Activated naive CD8-positive, alpha-beta T cell treated with anti-CD3 and anti-CD28 coated beads for 36 hours (primary cell): ENCODE results near the gene HIP1. TPM values are rescaled to one million over a fixed set of nuclear protein-coding genes. Genes with fewer than 3 reads are reported as not detected.
"Not testable (repeated sequence)": the region's sequence is repeated elsewhere in the genome, so short reads cannot be mapped to it uniquely, and the experiment has no call there.

ENCODE experiments used
- DNase-seq: peaks from one replicate; pipeline ENCODE4 v3.0.0; 2021
- H3K27ac Mint-ChIP-seq: one replicate; pipeline ENCODE4 v1.8.0; 2022; ENCODE audit warnings: mild to moderate bottlenecking, moderate library complexity, mixed read lengths
- H3K27me3 Mint-ChIP-seq: one replicate; pipeline ENCODE4 v1.8.0; 2022; ENCODE audit warnings: mild to moderate bottlenecking, mixed read lengths
- H3K36me3 Mint-ChIP-seq: one replicate; pipeline ENCODE4 v1.8.0; 2021; ENCODE audit warnings: mild to moderate bottlenecking, mixed read lengths
- H3K4me1 Mint-ChIP-seq: one replicate; pipeline ENCODE4 v1.8.0; 2021; ENCODE audit warnings: mixed read lengths
- H3K4me3 Mint-ChIP-seq: one replicate; pipeline ENCODE4 v1.8.0; 2022; ENCODE audit warnings: mild to moderate bottlenecking, moderate library complexity, mixed read lengths
- H3K9me3 Mint-ChIP-seq: one replicate; pipeline ENCODE4 v1.8.0; 2022; ENCODE audit warnings: mixed read lengths
- total RNA-seq, 2 experiments: library from RNA; stranded (reverse); gene quantifications; one replicate each; pipeline ENCODE4 v1.2.3, GENCODE V29; 2021

HIP1 gene
- total RNA-seq, 2 experiments from 2014 or later, result 1.4 to 1.9 TPM

- Mint-ChIP-seq H3K27ac (no peak overlapping the region), H3K36me3 (no peaks in the 10 kb centered on the region), H3K4me3 (no peak overlapping the region), H3K4me1 (peaks cover 15% of the 10 kb centered on the region), H3K9me3 (no peaks in the 10 kb centered on the region), H3K27me3 (no peaks in the 10 kb centered on the region)
- DNase-seq, result no peak
Measured at GRCh38 chr7:75729851-75730274, 8.9 kb downstream of the HIP1 start.

DNA sequence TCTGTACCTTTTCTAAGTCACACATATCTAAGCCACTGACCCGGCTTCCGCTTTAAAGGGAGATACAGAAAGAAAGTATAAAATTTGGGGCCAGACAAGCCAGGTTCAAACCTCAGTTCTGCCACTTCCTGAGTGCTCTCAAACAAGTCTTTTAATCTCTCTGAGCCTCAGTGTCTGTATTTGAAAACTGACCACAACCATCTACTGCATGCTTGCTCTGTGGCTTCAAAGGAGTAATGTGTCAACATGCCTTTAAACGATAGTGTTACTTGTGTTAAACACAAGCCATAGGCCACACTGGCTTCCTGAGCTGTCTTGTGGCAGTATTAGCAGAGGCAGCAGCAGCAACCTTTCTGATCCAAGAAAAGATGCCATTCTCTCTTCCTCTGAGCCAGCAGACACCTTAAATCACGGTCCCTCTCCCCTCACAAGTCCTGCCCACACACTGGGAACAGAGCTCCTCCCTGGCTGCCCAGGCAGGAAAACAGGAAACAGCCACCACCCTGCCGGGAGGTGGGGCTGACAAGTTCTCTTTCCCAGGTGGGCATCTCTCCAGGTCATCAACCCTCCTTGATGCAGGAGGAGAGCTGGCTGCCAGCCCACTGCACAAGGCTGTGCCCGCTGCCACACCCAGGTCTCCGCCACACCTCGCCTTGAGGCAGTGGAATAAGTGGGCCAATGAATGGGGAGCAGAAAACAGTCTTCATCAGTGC, 10.7 kb downstream of the HIP1 start:
- peak overlapping the region; percentile 66 for H3K27ac Mint-ChIP-seq
- no peaks in the 10 kb centered on the region for H3K36me3 Mint-ChIP-seq
- H3K4me3 Mint-ChIP-seq, result no peak overlapping the region
- H3K27me3 Mint-ChIP-seq, result no peaks in the 10 kb centered on the region
- H3K9me3 Mint-ChIP-seq, result no peaks in the 10 kb centered on the region
- peak; percentile 8 for DNase-seq
- peaks cover 15% of the 10 kb centered on the region for H3K4me1 Mint-ChIP-seq

- peaks cover 15% of the 10 kb centered on the region for H3K4me1 Mint-ChIP-seq
- not testable (repeated sequence) for H3K27ac Mint-ChIP-seq, DNase-seq, H3K9me3 Mint-ChIP-seq, H3K36me3 Mint-ChIP-seq, H3K4me3 Mint-ChIP-seq, H3K27me3 Mint-ChIP-seq
Measured at GRCh38 chr7:75727351-75727750, 11.4 kb downstream of the HIP1 start.

DNA sequence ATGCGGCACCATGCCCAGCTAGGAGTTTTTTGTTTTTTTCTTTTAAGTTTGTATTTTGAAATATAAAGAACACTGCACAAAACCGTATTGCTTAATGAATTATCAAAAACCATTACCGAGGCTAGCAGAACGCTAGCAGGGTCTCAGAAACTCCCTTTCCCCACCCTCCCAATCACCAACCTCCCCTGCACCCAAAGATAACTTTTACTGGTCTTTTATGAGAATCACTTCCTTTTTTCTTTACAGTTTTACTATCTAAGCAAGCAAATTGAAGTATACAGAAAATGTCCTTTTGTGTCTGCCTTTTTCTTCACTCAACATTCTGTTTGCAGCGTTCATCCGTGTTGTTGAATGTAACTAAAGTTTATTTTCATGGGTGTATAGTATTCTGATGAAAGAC, 13.4 kb downstream of the HIP1 start:
- DNase-seq, result no peak
- Mint-ChIP-seq H3K27me3 (no peaks in the 10 kb centered on the region), H3K36me3 (no peaks in the 10 kb centered on the region), H3K9me3 (no peaks in the 10 kb centered on the region), H3K27ac (no peak overlapping the region), H3K4me1 (peaks cover 15% of the 10 kb centered on the region), H3K4me3 (no peak overlapping the region)

GRCh38 chr7:75723444-75723843, 15.3 kb downstream of the HIP1 start:
- Mint-ChIP-seq H3K9me3 (no peaks in the 10 kb centered on the region), H3K4me3 (no peak overlapping the region)

DNA sequence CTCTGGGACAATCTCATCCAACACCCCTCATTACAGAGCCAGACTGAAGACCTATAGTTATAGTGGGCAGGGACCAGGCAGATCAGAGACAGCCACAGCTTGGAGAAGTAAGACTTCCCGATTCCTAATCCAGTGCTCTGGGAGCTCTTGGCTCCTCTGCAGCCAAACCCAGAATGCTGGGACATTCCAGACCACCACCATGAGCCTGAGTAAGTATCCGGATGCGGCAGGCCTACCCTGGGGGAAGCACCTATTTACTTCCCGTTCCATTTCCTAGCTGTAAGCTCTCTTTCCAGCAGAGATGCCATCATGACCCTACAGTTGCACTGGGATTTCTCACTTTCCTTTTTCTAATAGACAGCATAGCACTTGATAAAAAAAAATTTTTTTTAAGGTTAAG, 16.4 kb downstream of the HIP1 start:
- no peaks in the 10 kb centered on the region for H3K36me3 Mint-ChIP-seq
- DNase-seq, result no peak
- no peaks in the 10 kb centered on the region for H3K9me3 Mint-ChIP-seq
- no peaks in the 10 kb centered on the region for H3K4me1 Mint-ChIP-seq
- H3K27me3 Mint-ChIP-seq, result no peaks in the 10 kb centered on the region
- H3K4me3 Mint-ChIP-seq, result no peak overlapping the region
- H3K27ac Mint-ChIP-seq, result no peak overlapping the region

More at GRCh38 chr7:75723444-75723843, 15.3 kb downstream of the HIP1 start:
- Mint-ChIP-seq H3K27ac (no peak overlapping the region), H3K27me3 (no peaks in the 10 kb centered on the region), H3K36me3 (no peaks in the 10 kb centered on the region), H3K4me1 (peaks cover 8% of the 10 kb centered on the region)
- DNase-seq, result no peak

- not testable (repeated sequence) for H3K36me3 Mint-ChIP-seq, H3K4me3 Mint-ChIP-seq, H3K9me3 Mint-ChIP-seq, H3K27me3 Mint-ChIP-seq, H3K4me1 Mint-ChIP-seq, DNase-seq, H3K27ac Mint-ChIP-seq
Measured at GRCh38 chr7:75721922-75722321, 16.8 kb downstream of the HIP1 start.

DNA sequence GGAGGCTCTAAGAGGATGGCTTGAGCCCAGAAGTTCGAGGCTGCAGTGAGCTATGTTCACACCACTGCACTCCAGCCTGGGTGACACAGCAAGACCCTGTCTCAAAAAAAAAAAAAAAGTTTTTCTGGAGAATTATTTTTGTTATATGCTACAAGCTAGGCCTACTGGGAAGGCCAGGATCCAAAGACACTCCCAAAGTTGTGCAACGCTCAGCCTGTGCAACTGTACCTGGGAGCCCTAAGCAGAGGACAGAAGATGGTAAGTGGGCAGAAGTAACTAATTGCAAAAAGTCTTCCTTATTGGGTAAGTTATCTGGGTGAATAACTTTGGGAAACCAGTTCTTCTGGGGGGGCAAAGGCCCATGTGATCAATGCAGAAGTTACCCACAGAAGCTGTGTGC, 17.3 kb downstream of the HIP1 start:
- DNase-seq, result no peak
- Mint-ChIP-seq H3K27ac (no peak overlapping the region), H3K9me3 (no peaks in the 10 kb centered on the region), H3K36me3 (no peaks in the 10 kb centered on the region), H3K4me1 (no peaks in the 10 kb centered on the region), H3K27me3 (no peaks in the 10 kb centered on the region), H3K4me3 (no peak overlapping the region)

DNA sequence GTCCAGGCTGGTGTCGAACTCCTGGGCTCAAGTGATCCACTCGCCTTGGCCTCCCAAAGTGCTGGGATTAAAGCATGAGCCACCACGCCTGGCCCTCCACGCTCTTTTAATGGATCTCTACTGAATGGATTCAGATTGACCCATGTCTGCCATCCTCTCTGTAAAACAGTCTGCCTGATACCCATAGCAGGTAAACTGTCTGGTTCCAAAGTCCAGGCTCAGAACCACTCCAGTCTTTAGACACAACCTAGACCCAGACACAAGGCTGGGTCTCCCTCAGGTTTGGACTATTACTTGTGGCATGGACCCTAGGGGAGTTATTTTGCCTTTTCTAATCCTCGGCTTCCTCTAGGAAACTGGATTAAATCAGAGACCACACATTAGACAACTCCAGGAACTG, 19.1 kb downstream of the HIP1 start:
- no peak for DNase-seq
- H3K4me3 Mint-ChIP-seq, result no peak overlapping the region
- H3K36me3 Mint-ChIP-seq, result no peaks in the 10 kb centered on the region
- no peaks in the 10 kb centered on the region for H3K4me1 Mint-ChIP-seq
- no peak overlapping the region for H3K27ac Mint-ChIP-seq
- no peaks in the 10 kb centered on the region for H3K9me3 Mint-ChIP-seq
- no peaks in the 10 kb centered on the region for H3K27me3 Mint-ChIP-seq

DNA sequence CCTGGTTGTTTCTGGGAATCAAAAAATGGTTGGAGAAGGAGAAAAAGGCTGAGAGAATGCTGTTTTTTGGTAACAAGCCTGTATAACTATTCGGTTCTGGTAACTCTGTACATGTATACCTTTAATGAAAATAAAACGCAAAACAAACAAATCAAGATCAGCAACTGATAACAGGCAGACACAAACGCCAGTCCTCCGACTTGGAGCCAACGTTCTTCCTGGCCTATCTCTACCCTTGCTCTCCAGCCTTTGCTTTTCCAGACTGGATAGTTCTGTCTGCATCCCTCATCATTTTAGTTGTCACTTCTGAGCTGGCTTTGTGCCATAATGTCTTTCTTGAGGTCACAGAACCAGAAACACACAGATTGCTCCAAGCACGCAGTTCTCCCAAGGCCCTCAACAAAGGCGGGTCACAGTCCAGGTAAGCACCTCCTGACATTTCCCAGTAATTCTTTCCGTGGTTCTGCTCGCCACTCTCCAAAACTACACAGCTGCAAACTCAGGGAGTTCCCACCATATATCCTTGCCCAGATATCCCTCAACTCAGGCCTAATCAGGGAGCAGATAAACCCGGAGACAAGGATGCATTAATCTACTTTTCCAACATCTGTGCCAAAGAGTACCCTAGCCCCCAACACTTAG, 20.2 kb downstream of the HIP1 start:
- Mint-ChIP-seq H3K27ac (no peak overlapping the region), H3K4me1 (no peaks in the 10 kb centered on the region), H3K9me3 (no peaks in the 10 kb centered on the region), H3K27me3 (no peaks in the 10 kb centered on the region), H3K4me3 (no peak overlapping the region), H3K36me3 (no peaks in the 10 kb centered on the region)
- DNase-seq, result no peak

- H3K36me3 Mint-ChIP-seq, H3K27me3 Mint-ChIP-seq: not testable (repeated sequence)
Measured at GRCh38 chr7:75717746-75718145, 21.0 kb downstream of the HIP1 start.

GRCh38 chr7:75716992-75717626, 21.6 kb downstream of the HIP1 start:
- H3K27me3 Mint-ChIP-seq, result peaks cover 3% of the 10 kb centered on the region
- H3K27ac Mint-ChIP-seq, result no peak overlapping the region
- peaks cover 6% of the 10 kb centered on the region for H3K4me1 Mint-ChIP-seq
- no peaks in the 10 kb centered on the region for H3K9me3 Mint-ChIP-seq
- no peaks in the 10 kb centered on the region for H3K36me3 Mint-ChIP-seq
- no peak for DNase-seq
- H3K4me3 Mint-ChIP-seq, result no peak overlapping the region

More at GRCh38 chr7:75717746-75718145, 21.0 kb downstream of the HIP1 start:
- DNase-seq, H3K27ac Mint-ChIP-seq, H3K9me3 Mint-ChIP-seq, H3K4me3 Mint-ChIP-seq, H3K4me1 Mint-ChIP-seq: not testable (repeated sequence)

GRCh38 chr7:75715864-75716263, 22.9 kb downstream of the HIP1 start:
- peaks cover 4% of the 10 kb centered on the region for H3K36me3 Mint-ChIP-seq
- peaks cover 3% of the 10 kb centered on the region for H3K27me3 Mint-ChIP-seq
- H3K9me3 Mint-ChIP-seq, result peaks cover 5% of the 10 kb centered on the region
- peaks cover 11% of the 10 kb centered on the region for H3K4me1 Mint-ChIP-seq
- H3K27ac Mint-ChIP-seq, result no peak overlapping the region
- no peak for DNase-seq
- H3K4me3 Mint-ChIP-seq, result no peak overlapping the region

DNA sequence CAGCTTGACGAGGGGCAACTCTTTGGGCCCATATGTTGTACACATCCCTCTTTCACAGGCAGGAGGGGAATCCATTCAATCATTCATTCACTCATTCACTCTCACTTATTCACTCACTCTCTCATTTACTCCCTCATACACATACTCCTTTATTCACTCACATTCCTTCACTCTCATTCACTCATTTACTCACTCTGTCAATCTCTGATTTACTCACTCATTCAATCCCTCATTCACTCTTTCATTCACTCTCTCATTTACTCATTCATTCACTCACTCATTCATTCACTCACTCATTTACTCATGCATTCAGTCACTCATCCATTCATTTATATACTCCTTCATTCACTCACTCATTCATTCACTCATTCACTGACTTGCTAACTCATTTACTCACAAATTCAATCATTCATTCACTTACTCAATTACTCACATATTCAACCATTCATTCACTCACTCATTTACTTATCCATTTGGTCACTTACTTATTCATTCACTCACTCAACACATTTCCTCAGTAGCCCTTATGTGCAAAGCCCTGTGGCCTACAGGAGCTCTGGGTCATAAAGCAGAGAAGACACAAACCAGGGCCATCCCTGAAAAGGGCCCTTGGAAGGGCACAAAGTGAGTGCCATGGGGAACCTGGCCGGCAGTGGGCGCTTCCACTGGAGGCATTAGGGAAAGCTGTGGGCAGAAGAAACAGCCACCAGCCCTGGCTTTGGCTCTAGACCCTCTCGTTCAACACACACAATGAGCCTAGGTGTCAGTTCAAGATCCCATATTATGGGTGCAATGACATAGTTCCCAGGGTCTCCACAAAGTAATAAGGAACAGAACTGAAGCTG, 26.0 kb downstream of the HIP1 start:
- H3K27me3 Mint-ChIP-seq, result peaks cover 3% of the 10 kb centered on the region
- no peak for DNase-seq
- H3K36me3 Mint-ChIP-seq, result peaks cover 6% of the 10 kb centered on the region
- peaks cover 11% of the 10 kb centered on the region for H3K4me1 Mint-ChIP-seq
- H3K27ac Mint-ChIP-seq, result no peak overlapping the region
- peaks cover 23% of the 10 kb centered on the region for H3K9me3 Mint-ChIP-seq
- H3K4me3 Mint-ChIP-seq, result no peak overlapping the region
